Activated CD4-positive, alpha-beta T cell treated with anti-CD3 and anti-CD28 coated beads for 36 hours (primary cell): ENCODE results near the gene SMPX. TPM values are rescaled to one million over a fixed set of nuclear protein-coding genes. Genes with fewer than 3 reads are reported as not detected.

Source experiments
- ATAC-seq: fragments of 200-7000 bp; cut with Tn5 transposase; one replicate; pipeline ENCODE4 v1.10.0; 2021; ENCODE audit warnings: mild to moderate bottlenecking, moderate library complexity
- CTCF ChIA-PET: fragments of 350-600 bp; sonication (Branson Sonifier 250); formaldehyde crosslinking; loops from one replicate; lab custom pipeline; 2021; ENCODE audit warnings: antibody characterized with exemption; lab: Charles Lee
- POLR2A ChIA-PET: fragments of 350-600 bp; sonication (Branson Sonifier 250); formaldehyde crosslinking; loops from one replicate; lab custom pipeline; 2021; ENCODE audit warnings: antibody characterized with exemption, inconsistent platforms; lab: Charles Lee
- DNase-seq: peaks from one replicate; pipeline ENCODE4 v3.0.0-alpha.2; 2020
- H3K27ac Mint-ChIP-seq: one replicate; pipeline ENCODE4 v1.8.0; 2021; ENCODE audit warnings: mixed read lengths
- H3K27me3 Mint-ChIP-seq: one replicate; pipeline ENCODE4 v1.8.0; 2021; ENCODE audit warnings: mixed read lengths
- H3K36me3 Mint-ChIP-seq: one replicate; pipeline ENCODE4 v1.8.0; 2021; ENCODE audit warnings: low read depth, mixed read lengths
- H3K4me1 Mint-ChIP-seq: one replicate; pipeline ENCODE4 v1.8.0; 2021; ENCODE audit warnings: mixed read lengths
- H3K4me3 Mint-ChIP-seq: one replicate; pipeline ENCODE4 v1.8.0; 2021; ENCODE audit warnings: mild to moderate bottlenecking, moderate library complexity, mixed read lengths
- H3K9me3 Mint-ChIP-seq: one replicate; pipeline ENCODE4 v1.8.0; 2021; ENCODE audit warnings: low read depth, mixed read lengths
- intact Hi-C, 2 experiments: fragments of 100-400 bp; cut with DNase I in 1 of 2; cut with micrococcal nuclease in 1 of 2; formaldehyde crosslinking; loops; one replicate each; pipeline versions ENCODE4 v1.14.2 to v1.15.1; 2022 to 2024; cut with DNase I, micrococcal nuclease
- total RNA-seq, 2 experiments: library from RNA; stranded (reverse); gene quantifications; one replicate each; pipeline ENCODE4 v1.2.3, GENCODE V29; 2021

SMPX gene
- total RNA-seq, 2 experiments from 2014 or later, result not detected

DNA sequence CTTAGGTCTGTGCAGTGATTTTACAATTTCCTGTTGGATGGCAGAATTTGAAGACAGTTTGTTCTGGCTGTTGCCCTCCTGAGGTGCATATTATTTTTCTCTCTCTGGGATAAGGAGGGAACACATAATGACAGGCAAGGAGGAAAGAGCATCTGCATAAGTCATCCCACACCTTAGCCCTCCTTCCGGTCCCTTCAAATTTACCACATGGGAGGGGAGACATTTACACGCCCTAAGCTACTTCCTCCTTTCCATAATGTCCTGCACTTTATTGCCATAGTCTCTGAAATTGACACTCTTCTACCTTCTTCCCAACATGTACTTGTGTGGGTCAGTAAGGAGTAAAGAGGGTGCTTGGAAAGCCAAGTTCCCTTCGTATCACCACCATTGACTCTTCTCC is 13.9 kb downstream of the SMPX start:
- no peak overlapping the region for H3K27ac Mint-ChIP-seq
- POLR2A ChIA-PET, result no interaction called here
- intact Hi-C loops, result loop anchor here in 1 of 2 experiments (2.0 kb wide), 1 partner anchor 1213 kb away; no protein-coding TSS in a partner anchor
- DNase-seq, result no peak
- no peaks in the 10 kb centered on the region for H3K4me1 Mint-ChIP-seq
- no peaks in the 10 kb centered on the region for H3K36me3 Mint-ChIP-seq
- ATAC-seq, result no peak
- H3K4me3 Mint-ChIP-seq, result no peak overlapping the region
- H3K9me3 Mint-ChIP-seq, result no peaks in the 10 kb centered on the region
- CTCF ChIA-PET, result no interaction called here
- peaks cover 2% of the 10 kb centered on the region for H3K27me3 Mint-ChIP-seq

DNA sequence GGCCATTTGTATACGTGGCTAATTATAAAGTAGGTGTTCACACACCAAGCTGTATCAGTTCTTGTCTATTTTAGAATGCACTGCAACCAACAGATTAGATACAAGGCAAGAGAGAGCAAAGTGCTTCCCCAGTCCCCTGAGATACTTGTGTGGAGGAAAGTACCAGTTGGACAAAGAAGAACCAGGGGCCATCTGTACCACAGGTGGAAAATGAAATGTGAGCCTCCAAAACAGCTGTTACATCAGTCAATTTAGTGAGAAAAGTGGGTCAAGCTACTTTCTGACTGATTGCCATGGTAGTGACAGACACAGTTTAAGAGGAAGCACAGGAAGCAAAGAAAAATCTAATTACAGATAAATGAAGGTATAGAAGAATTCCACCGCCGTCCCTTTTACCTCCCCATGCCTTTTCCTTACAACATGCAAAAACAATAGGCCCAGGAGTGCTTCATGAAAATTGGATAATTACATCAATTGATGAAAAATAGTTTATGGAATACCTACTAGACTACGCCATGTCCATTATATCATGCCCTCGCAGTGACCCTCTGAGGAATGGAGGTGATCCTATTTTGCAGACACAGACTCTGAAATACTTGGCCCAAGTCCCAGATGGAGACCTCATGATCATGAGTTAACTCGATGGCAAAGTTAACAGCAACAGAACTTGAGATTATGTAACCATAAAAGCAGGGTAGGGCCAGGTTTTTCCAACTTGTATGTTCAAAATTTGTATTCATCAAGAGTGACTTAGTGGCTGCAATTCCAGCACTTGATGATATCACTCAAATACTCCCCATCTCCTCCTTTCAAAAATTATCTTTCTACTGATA is 15.8 kb downstream of the SMPX start:
- H3K4me3 Mint-ChIP-seq, result no peak overlapping the region
- no peaks in the 10 kb centered on the region for H3K4me1 Mint-ChIP-seq
- H3K27me3 Mint-ChIP-seq, result no peaks in the 10 kb centered on the region
- no peak overlapping the region for H3K27ac Mint-ChIP-seq
- H3K36me3 Mint-ChIP-seq, result no peaks in the 10 kb centered on the region
- ATAC-seq (no peak), DNase-seq (no peak)
- no peaks in the 10 kb centered on the region for H3K9me3 Mint-ChIP-seq
- intact Hi-C loops, result no loop called here
- ChIA-PET POLR2A (no interaction called here), CTCF (interaction anchor here (0.7 to 1.0 kb wide), 2 partner anchors 8 to 88 kb away, joined by 3 to 4 read pairs; no protein-coding TSS in a partner anchor)

- H3K36me3 Mint-ChIP-seq, result no peaks in the 10 kb centered on the region
- no peaks in the 10 kb centered on the region for H3K4me1 Mint-ChIP-seq
- CTCF ChIA-PET, result interaction anchor here (0.7 to 1.0 kb wide), 2 partner anchors 9 to 87 kb away, joined by 3 to 4 read pairs; no protein-coding TSS in a partner anchor
- no peak overlapping the region for H3K27ac Mint-ChIP-seq
- no peaks in the 10 kb centered on the region for H3K27me3 Mint-ChIP-seq
- H3K4me3 Mint-ChIP-seq, result no peak overlapping the region
- no peak for DNase-seq
- POLR2A ChIA-PET, result interaction anchor here (0.5 kb wide), 1 partner anchor 733 kb away, joined by 6 read pairs; no protein-coding TSS in a partner anchor
- no peaks in the 10 kb centered on the region for H3K9me3 Mint-ChIP-seq
- no peak for ATAC-seq
- intact Hi-C loops, result no loop called here
Measured at GRCh38 chrX:21741364-21741763, 16.6 kb downstream of the SMPX start.

GRCh38 chrX:21740329-21741274 is 17.3 kb downstream of the SMPX start:
- Mint-ChIP-seq H3K4me3 (no peak overlapping the region), H3K9me3 (no peaks in the 10 kb centered on the region), H3K4me1 (no peaks in the 10 kb centered on the region), H3K36me3 (no peaks in the 10 kb centered on the region), H3K27me3 (no peaks in the 10 kb centered on the region), H3K27ac (no peak overlapping the region)
- ATAC-seq, result no peak
- POLR2A ChIA-PET, result interaction anchor here (0.5 kb wide), 1 partner anchor 733 kb away, joined by 6 read pairs; no protein-coding TSS in a partner anchor
- intact Hi-C loops, result no loop called here
- CTCF ChIA-PET, result interaction anchor here (1.0 kb wide), 1 partner anchor 86 kb away, joined by 4 read pairs; no protein-coding TSS in a partner anchor
- no peak for DNase-seq

DNA sequence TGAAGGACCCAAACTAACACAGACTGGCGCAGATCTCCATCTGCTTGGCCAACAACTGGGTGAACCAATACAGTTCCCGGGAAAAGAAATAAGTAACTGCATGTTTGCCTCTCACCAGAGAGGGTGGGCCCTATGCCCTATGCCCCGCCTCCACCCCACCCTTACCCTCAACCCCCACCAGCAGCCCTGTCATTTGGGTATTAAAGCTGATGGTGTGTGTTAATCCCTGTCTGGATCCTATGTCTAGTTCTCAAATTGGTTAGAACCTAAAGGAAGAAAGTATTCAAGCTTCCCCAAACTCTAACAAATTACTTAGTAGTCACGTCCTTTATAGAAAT is 19.0 kb downstream of the SMPX start:
- CTCF ChIA-PET, result no interaction called here
- H3K4me1 Mint-ChIP-seq, result no peaks in the 10 kb centered on the region
- POLR2A ChIA-PET, result no interaction called here
- intact Hi-C loops, result no loop called here
- no peak overlapping the region for H3K27ac Mint-ChIP-seq
- H3K36me3 Mint-ChIP-seq, result no peaks in the 10 kb centered on the region
- DNase-seq (no peak), ATAC-seq (no peak)
- H3K27me3 Mint-ChIP-seq, result no peaks in the 10 kb centered on the region
- H3K4me3 Mint-ChIP-seq, result no peak overlapping the region
- no peaks in the 10 kb centered on the region for H3K9me3 Mint-ChIP-seq

DNA sequence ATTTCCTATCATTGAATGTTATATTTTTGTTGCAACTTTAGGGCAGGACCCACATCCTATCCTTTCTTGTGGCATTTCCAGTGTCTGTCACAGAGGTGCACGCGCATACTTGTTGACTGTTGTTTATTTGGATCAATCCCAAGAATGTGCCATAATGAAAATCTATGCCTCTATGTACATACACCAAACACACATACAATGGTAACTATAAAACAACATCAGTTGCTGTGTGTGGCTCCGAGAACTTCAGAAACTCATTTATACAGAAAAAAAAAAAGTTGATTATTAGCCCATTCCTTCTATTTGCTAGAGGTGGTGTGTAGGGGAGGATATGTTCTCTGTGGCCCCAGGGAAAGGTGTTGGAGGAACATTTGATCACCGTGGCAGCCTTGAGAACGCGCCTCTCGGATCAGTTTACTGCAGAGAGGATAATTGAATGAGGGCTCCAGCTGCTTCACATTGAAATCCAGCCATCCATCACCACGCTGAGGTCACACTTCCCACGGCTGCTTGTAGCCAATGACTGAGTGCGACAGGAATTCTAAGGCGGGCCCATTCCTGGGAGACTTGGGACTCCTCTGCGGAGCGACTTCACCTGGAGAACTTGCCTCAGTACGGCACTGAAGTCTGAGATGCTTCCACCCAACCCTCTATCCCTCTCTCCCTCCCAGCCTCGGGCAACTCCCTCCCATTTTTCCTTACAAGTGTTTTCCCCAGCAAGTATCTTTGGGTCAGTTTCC is 19.5 kb downstream of the SMPX start:
- intact Hi-C loops, result no loop called here
- Mint-ChIP-seq H3K27me3 (no peaks in the 10 kb centered on the region), H3K4me1 (no peaks in the 10 kb centered on the region), H3K36me3 (no peaks in the 10 kb centered on the region), H3K4me3 (no peak overlapping the region), H3K9me3 (no peaks in the 10 kb centered on the region), H3K27ac (no peak overlapping the region)
- ChIA-PET POLR2A (no interaction called here), CTCF (no interaction called here)
- no peak for ATAC-seq
- no peak for DNase-seq

GRCh38 chrX:21735768-21736127 is 22.2 kb downstream of the SMPX start:
- CTCF ChIA-PET, result no interaction called here
- intact Hi-C loops, result no loop called here
- Mint-ChIP-seq H3K36me3 (no peaks in the 10 kb centered on the region), H3K4me3 (no peak overlapping the region), H3K9me3 (no peaks in the 10 kb centered on the region), H3K27ac (no peak overlapping the region), H3K4me1 (no peaks in the 10 kb centered on the region), H3K27me3 (no peaks in the 10 kb centered on the region)
- POLR2A ChIA-PET, result no interaction called here
- ATAC-seq (no peak), DNase-seq (no peak)

DNA sequence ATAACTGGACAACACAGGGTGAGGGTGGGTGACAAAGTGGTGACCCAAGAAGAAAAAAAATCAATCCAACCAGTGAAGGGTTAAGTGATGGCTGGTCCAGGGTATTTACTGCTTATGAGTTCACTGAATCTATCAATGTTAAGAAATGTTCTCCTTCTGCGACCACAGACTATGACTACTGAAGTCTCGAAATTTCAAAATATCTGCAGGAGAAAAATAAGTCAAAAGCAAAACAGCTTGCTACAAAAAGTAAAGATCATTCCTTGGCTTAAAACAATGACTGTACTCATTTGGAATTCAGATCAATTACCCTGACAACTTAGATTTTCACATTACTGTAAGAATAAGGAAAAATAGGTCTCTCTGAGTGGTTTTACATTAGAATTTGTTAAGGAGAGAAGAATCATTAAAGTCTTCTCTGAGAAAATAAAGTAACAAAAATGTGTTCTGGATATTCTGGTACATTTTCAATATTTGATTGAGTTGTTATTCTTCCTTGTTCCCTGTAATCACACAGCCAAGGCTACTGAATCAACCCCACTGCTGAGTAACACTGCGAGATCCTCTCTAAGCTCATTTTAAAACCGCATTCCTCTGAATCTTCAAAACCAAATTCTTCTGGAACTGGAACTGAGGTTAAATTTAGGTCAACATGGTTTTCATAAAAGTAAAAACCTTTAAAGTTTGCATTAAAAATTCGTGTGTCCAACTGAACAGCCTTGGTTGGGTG is 22.7 kb downstream of the SMPX start:
- Mint-ChIP-seq H3K4me3 (no peak overlapping the region), H3K36me3 (no peaks in the 10 kb centered on the region), H3K9me3 (no peaks in the 10 kb centered on the region), H3K4me1 (no peaks in the 10 kb centered on the region), H3K27me3 (no peaks in the 10 kb centered on the region), H3K27ac (no peak overlapping the region)
- no peak for DNase-seq
- ChIA-PET POLR2A (no interaction called here), CTCF (no interaction called here)
- intact Hi-C loops, result no loop called here
- no peak for ATAC-seq

- H3K27ac Mint-ChIP-seq, result no peak overlapping the region
- intact Hi-C loops, result no loop called here
- DNase-seq (no peak), ATAC-seq (no peak)
- ChIA-PET POLR2A (no interaction called here), CTCF (no interaction called here)
- H3K4me1 Mint-ChIP-seq, result no peaks in the 10 kb centered on the region
- H3K9me3 Mint-ChIP-seq, result no peaks in the 10 kb centered on the region
- H3K4me3 Mint-ChIP-seq, result no peak overlapping the region
- no peaks in the 10 kb centered on the region for H3K36me3 Mint-ChIP-seq
- no peaks in the 10 kb centered on the region for H3K27me3 Mint-ChIP-seq
Measured at GRCh38 chrX:21734175-21734574, 23.7 kb downstream of the SMPX start.

- ATAC-seq, result no peak
- CTCF ChIA-PET, result no interaction called here
- H3K27ac Mint-ChIP-seq, result no peak overlapping the region
- DNase-seq, result no peak
- intact Hi-C loops, result no loop called here
- no peaks in the 10 kb centered on the region for H3K9me3 Mint-ChIP-seq
- POLR2A ChIA-PET, result no interaction called here
- H3K4me1 Mint-ChIP-seq, result no peaks in the 10 kb centered on the region
- no peaks in the 10 kb centered on the region for H3K27me3 Mint-ChIP-seq
- H3K36me3 Mint-ChIP-seq, result no peaks in the 10 kb centered on the region
- H3K4me3 Mint-ChIP-seq, result no peak overlapping the region
Measured at GRCh38 chrX:21733705-21734104, 24.2 kb downstream of the SMPX start.

- Mint-ChIP-seq H3K36me3 (no peaks in the 10 kb centered on the region), H3K4me3 (no peak overlapping the region), H3K9me3 (no peaks in the 10 kb centered on the region), H3K27ac (no peak overlapping the region), H3K4me1 (no peaks in the 10 kb centered on the region), H3K27me3 (peaks cover 5% of the 10 kb centered on the region)
- intact Hi-C loops, result no loop called here
- CTCF ChIA-PET, result no interaction called here
- ATAC-seq (no peak), DNase-seq (no peak)
- POLR2A ChIA-PET, result no interaction called here
Measured at GRCh38 chrX:21730026-21730425, 27.9 kb downstream of the SMPX start.
